HL-60 (cell line): ENCODE data around the gene PLPP6.

ENCODE experiments used
- GABPA ChIP-seq: IDR thresholded peaks from 2 replicates; pipeline ENCODE4 v1.6.1; 2012; ENCODE audit warnings: low read depth
- REST ChIP-seq: IDR thresholded peaks from 2 replicates; pipeline ENCODE4 v1.6.1; 2012; ENCODE audit warnings: low read depth; ENCODE audit not compliant: insufficient replicate concordance
- SPI1 ChIP-seq: IDR thresholded peaks from 2 replicates; pipeline ENCODE4 v1.6.1; 2012; ENCODE audit warnings: low read depth, mild to moderate bottlenecking, borderline replicate concordance
- TF ChIP-seq, protein P1 (sequence below): IDR thresholded peaks from one replicate; pipeline ENCODE4 v1.5.1; 2011; ENCODE audit warnings: low read length, control low read depth, inconsistent platforms; ENCODE audit not compliant: insufficient read depth

DNA sequence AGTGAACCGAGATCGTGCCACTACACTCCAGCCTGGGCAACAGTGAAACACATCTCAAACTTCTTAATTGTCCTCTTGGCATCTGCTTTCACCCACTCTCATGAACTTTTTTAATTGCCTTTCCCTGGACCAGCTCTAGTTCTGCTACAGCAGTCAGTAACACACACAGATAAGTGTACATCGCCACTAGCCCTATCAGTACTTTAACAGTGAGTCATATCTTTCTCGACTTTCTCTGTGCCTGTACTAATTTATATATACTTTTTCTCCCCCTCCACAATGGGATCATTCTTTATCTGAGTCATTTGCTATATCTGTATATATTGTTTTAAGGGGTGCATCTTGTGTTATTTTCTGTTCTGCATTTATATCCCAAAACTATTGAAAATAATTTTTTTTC lies 24.0 kb downstream of the PLPP6 start:
- TF ChIP-seq, protein P1, sequence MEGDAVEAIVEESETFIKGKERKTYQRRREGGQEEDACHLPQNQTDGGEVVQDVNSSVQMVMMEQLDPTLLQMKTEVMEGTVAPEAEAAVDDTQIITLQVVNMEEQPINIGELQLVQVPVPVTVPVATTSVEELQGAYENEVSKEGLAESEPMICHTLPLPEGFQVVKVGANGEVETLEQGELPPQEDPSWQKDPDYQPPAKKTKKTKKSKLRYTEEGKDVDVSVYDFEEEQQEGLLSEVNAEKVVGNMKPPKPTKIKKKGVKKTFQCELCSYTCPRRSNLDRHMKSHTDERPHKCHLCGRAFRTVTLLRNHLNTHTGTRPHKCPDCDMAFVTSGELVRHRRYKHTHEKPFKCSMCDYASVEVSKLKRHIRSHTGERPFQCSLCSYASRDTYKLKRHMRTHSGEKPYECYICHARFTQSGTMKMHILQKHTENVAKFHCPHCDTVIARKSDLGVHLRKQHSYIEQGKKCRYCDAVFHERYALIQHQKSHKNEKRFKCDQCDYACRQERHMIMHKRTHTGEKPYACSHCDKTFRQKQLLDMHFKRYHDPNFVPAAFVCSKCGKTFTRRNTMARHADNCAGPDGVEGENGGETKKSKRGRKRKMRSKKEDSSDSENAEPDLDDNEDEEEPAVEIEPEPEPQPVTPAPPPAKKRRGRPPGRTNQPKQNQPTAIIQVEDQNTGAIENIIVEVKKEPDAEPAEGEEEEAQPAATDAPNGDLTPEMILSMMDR: no peak
- TF ChIP-seq GABPA (no peak), SPI1 (no peak), REST (no peak)
